Stomach (tissue), 19 donors: ENCODE data around the gene G2E3. TPM values are rescaled to one million over a fixed set of nuclear protein-coding genes. Genes with fewer than 3 reads are reported as not detected.
A peak's percentile ranks its signal among the peaks of the same experiment; 100 is the strongest.

Experiments
- DNase-seq, 2 donors: peaks; one replicate each; pipeline versions ENCODE4 v3.0.0 to v3.0.0-alpha.2; 2013 to 2019
- H3K27ac ChIP-seq, 5 donors: fragments of 200-600 bp in 4 of 5; sonication (generic) in 4 of 5; one replicate each; pipeline ENCODE4 v1.5.1; 2013 to 2019; ENCODE audit warnings: mild to moderate bottlenecking in 1 of 5, moderate library complexity in 1 of 5
- H3K27me3 ChIP-seq, 3 donors: fragments of 200-600 bp; sonication (generic); one replicate each; pipeline ENCODE4 v1.5.1; 2017 to 2019; ENCODE audit warnings: mixed run types in 1 of 3
- H3K36me3 ChIP-seq, 4 donors: fragments of 200-600 bp; sonication (generic); 1 replicate in 3 of 4; 2 replicates in 1 of 4; pipeline ENCODE4 v1.5.1; 2016 to 2019
- H3K4me1 ChIP-seq, 4 donors: fragments of 200-600 bp; sonication (generic); one replicate each; pipeline ENCODE4 v1.5.1; 2016 to 2019
- H3K4me3 ChIP-seq, 4 donors: fragments of 200-600 bp; sonication (generic) in 3 of 4; one replicate each; pipeline ENCODE4 v1.5.1; 2016 to 2019; ENCODE audit warnings: mild to moderate bottlenecking in 1 of 4
- H3K9me3 ChIP-seq, 4 donors: fragments of 200-600 bp; sonication (generic); one replicate each; pipeline ENCODE4 v1.5.1; 2016 to 2019
- CTCF ChIP-seq, 7 experiments: fragments of 450-650 bp in 4 of 7; fragments of 200-600 bp in 3 of 7; sonication (generic) in 3 of 7; IDR thresholded peaks; one replicate each; pipeline ENCODE4 v1.5.1; 2016 to 2019; ENCODE audit warnings: antibody characterized with exemption in 7 of 7, control low read depth in 2 of 7, mild to moderate bottlenecking in 1 of 7
- EP300 ChIP-seq: sonication (generic); formaldehyde crosslinking; IDR thresholded peaks from one replicate; pipeline ENCODE4 v1.6.1; 2017; ENCODE audit warnings: antibody characterized with exemption
- POLR2A ChIP-seq, 4 donors: fragments of 450-650 bp; IDR thresholded peaks; one replicate each; pipeline ENCODE4 v1.6.1; 2016; ENCODE audit warnings: antibody characterized with exemption in 4 of 4, control low read depth in 2 of 4, mild to moderate bottlenecking in 1 of 4, moderate library complexity in 1 of 4
- POLR2AphosphoS5 ChIP-seq, 3 donors: sonication (generic); formaldehyde crosslinking; IDR thresholded peaks; one replicate each; pipeline ENCODE4 v1.6.1; 2016; ENCODE audit warnings: antibody characterized with exemption in 3 of 3
- WGBS, 5 donors: extraction: QIAGEN DNeasy Blood & Tissue Kit in 3 of 5; methylation state at CpG; one replicate each; pipeline versions ENCODE4 v1.1.5 to v1.1.7; 2013 to 2018; 5-methylcytosine and 5-hydroxymethylcytosine counted together
- intact Hi-C: fragments of 100-400 bp; cut with DNase I; formaldehyde crosslinking; loops from one replicate; pipeline ENCODE4 v1.15.1; 2023; ENCODE audit warnings: low total_unique reads
- long read RNA-seq, 10 donors: transcript quantifications; one replicate each; lab custom pipeline, GENCODE V29; 2026
- polyA plus RNA-seq, 3 donors: library from polyadenylated mRNA; stranded (reverse); fragments of 200-250 nt; gene quantifications; one replicate each; pipeline ENCODE4 v1.2.3, GENCODE V29; 2013
- total RNA-seq, 5 donors: library from RNA; depleted of rRNA; stranded (reverse); fragments of >200 nt; gene quantifications; one replicate each; pipeline versions ENCODE4 v1.1.0 to v1.2.3, GENCODE V29; 2014 to 2016
- donor health status: healthy with polysubstance abuse.
- donor health status: Bipolar disorder and iron deficiency.
- donor health status: healthy.

The G2E3 gene
- total RNA-seq (10 to 100 TPM in 3 of 5 donors, 1 to 10 TPM in 2; 5.5 to 26.1 (median 11.6) TPM), polyA plus RNA-seq (1 to 10 TPM; 3.3 to 5.0 (median 3.3) TPM)
- long read RNA-seq, donor 1, full-length matches to known transcripts: 2 of 2 reads
- long read RNA-seq, donor 1, partial matches to known transcripts: 0 of 2 reads
- long read RNA-seq, donor 1, other reads (novel, unspliced or antisense): 0 of 2 reads
- long read RNA-seq, donor 2, full-length matches to known transcripts: 2 of 2 reads
- long read RNA-seq, donor 2, partial matches to known transcripts: 0 of 2 reads
- long read RNA-seq, donor 2, other reads (novel, unspliced or antisense): 0 of 2 reads
- long read RNA-seq, donor 3: 0 reads
- long read RNA-seq, donor 4: 0 reads
- long read RNA-seq, donor 5, partial matches to known transcripts: 0 of 1 reads
- long read RNA-seq, donor 5, other reads (novel, unspliced or antisense): 0 of 1 reads
- long read RNA-seq, donor 6, full-length matches to known transcripts: 3 of 3 reads
- long read RNA-seq, donor 6, partial matches to known transcripts: 0 of 3 reads
- long read RNA-seq, donor 6, other reads (novel, unspliced or antisense): 0 of 3 reads
- long read RNA-seq, donor 7: 0 reads
- long read RNA-seq, donor 8, full-length matches to known transcripts: 2 of 2 reads
- long read RNA-seq, donor 8, partial matches to known transcripts: 0 of 2 reads
- long read RNA-seq, donor 8, other reads (novel, unspliced or antisense): 0 of 2 reads
- long read RNA-seq, donor 9: 0 reads
- long read RNA-seq, donor 10: 0 reads

- peak within 1 kb of the TSS; percentile 82 to 87 (median 84) for H3K27ac ChIP-seq
- H3K27me3 ChIP-seq: no peaks in the 10 kb centered on the region
- intact Hi-C loops: no loop called here
- peak; percentile 61 to 88 (median 71) for TF ChIP-seq POLR2AphosphoS5 (IDR thresholded peaks at IDR 0.05)
- TF ChIP-seq CTCF (IDR thresholded peaks at IDR 0.05): no peak
- peak in 1 of 4 donors; percentile 19 for TF ChIP-seq POLR2A (IDR thresholded peaks at IDR 0.05)
- no peaks in the 10 kb centered on the region for H3K36me3 ChIP-seq
- H3K4me3 ChIP-seq: peak within 1 kb of the TSS; percentile 65 to 95 (median 70)
- peak; percentile 89 to 97 for DNase-seq
- peaks cover 7 to 26% (median 19%) of the 10 kb centered on the region in 4 donors for H3K4me1 ChIP-seq
- H3K9me3 ChIP-seq: no peaks in the 10 kb centered on the region
- 0 to 1% (median 0%) methylated on average over 48 to 62 of the region's 62 CpGs for WGBS, 5 donors
Measured at GRCh38 chr14:30558675-30559555, at the start of gene G2E3. TSS of gene G2E3 (plus strand) at chr14:30559158. CDS start at chr14:30581080, 21,922 bp downstream.

GRCh38 chr14:30517737-30518136, 41.2 kb upstream of the G2E3 start:
- no peak for DNase-seq
- Histone ChIP-seq H3K27me3 (no peaks in the 10 kb centered on the region), H3K27ac (no peak overlapping the region), H3K4me1 (peaks cover 0 to 8% (median 3%) of the 10 kb centered on the region in 4 donors), H3K4me3 (no peak overlapping the region), H3K36me3 (no peaks in the 10 kb centered on the region), H3K9me3 (no peaks in the 10 kb centered on the region)
- 84 to 90% (median 87%) methylated on average over 2 of the region's 2 CpGs for WGBS, 5 donors
- intact Hi-C loops: no loop called here
- no peak for TF ChIP-seq CTCF (IDR thresholded peaks at IDR 0.05)
- no peak for TF ChIP-seq EP300
- no peak for TF ChIP-seq POLR2AphosphoS5 (IDR thresholded peaks at IDR 0.05)

GRCh38 chr14:30518867-30519560, 39.9 kb upstream of the G2E3 start:
- peaks cover 0 to 8% (median 3%) of the 10 kb centered on the region in 4 donors for H3K4me1 ChIP-seq
- DNase-seq: no peak
- H3K9me3 ChIP-seq: no peaks in the 10 kb centered on the region
- no peak for TF ChIP-seq POLR2AphosphoS5 (IDR thresholded peaks at IDR 0.05)
- TF ChIP-seq EP300: no peak
- no peak for TF ChIP-seq CTCF (IDR thresholded peaks at IDR 0.05)
- no peak for TF ChIP-seq POLR2A (IDR thresholded peaks at IDR 0.05)
- WGBS, 5 donors: 76 to 87% (median 84%) methylated on average over 4 of the region's 4 CpGs
- H3K36me3 ChIP-seq: no peaks in the 10 kb centered on the region
- intact Hi-C loops: no loop called here
- H3K27ac ChIP-seq: no peak overlapping the region
- no peaks in the 10 kb centered on the region for H3K27me3 ChIP-seq
- H3K4me3 ChIP-seq: no peak overlapping the region
